ENCODE data around the gene SLC9A1.

The SLC9A1 gene

GRCh38 chr1:27152004-27152828 lies 2.7 kb downstream of the SLC9A1 start:
- in situ Hi-C loops (cut with HindIII; ENCODE audit: low sequenced_read_pairs) = no loop called here

- in situ Hi-C loops (cut with HindIII; ENCODE audit: low sequenced_read_pairs) = no loop called here
Observed at GRCh38 chr1:27150641-27151040, 4.3 kb downstream of the SLC9A1 start.

DNA sequence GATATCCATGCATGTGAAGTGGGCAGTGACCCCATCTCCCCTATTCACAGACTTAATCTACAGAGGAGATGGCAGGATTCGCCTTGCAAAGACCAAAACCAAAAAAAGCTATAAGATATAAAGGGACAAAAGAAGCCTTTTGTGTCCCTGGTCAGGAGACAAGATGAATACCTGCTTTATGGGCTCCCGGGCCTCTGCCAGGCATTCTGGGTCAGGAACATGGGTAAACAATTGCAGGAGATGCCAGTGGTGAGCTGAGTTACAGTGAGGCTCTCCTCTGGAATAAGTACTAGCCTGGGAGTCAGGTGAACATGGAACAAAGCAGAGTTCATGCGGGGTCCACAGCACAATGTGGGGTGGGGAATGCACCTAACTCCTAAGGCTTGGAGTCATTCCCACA lies 4.7 kb downstream of the SLC9A1 start:
- in situ Hi-C loops (cut with HindIII; ENCODE audit: low sequenced_read_pairs) = no loop called here

GRCh38 chr1:27149762-27150113 lies 5.2 kb downstream of the SLC9A1 start:
- in situ Hi-C loops (cut with HindIII; ENCODE audit: low sequenced_read_pairs) = loop anchor here (10.0 kb wide), 1 partner anchor 65 kb away; no protein-coding TSS in a partner anchor

- in situ Hi-C loops (cut with HindIII; ENCODE audit: low sequenced_read_pairs) = loop anchor here (10.0 kb wide), 1 partner anchor 64 kb away; no protein-coding TSS in a partner anchor
Observed at GRCh38 chr1:27149084-27149761, 5.7 kb downstream of the SLC9A1 start.

GRCh38 chr1:27148591-27148990 lies 6.3 kb downstream of the SLC9A1 start:
- in situ Hi-C loops (cut with HindIII; ENCODE audit: low sequenced_read_pairs) = loop anchor here (10.0 kb wide), 1 partner anchor 64 kb away; no protein-coding TSS in a partner anchor

DNA sequence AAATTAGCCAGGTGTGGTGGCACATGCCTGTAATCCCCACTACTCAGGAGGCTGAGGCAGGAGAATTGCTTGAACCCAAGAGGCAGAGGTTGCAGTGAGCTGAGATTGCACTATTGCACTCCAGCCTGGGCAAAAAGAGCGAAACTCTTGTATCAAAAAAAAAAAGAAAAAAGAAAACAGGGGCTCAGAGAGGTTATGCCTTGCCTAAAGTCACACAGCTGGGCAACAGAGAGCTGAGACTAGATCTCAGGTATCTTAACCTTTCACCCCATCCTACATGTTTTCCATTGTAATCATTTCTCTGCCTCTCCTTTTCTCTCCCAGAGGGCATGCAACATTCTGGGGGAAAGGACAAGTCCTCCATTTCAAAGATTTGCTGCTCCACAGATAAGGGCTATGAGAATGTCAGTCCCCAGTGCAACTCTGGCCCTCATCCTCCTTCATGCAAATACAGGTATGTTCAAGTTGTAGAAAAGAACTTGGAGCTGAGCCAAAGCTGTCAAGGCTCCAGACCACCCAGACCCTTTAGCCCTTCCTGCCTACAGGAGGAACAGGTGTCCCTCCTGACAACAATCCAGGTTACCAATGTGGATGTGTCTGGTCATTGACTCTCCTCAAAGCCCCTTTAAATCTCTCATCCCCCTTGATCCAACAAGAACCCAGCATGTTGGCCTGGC lies 6.9 kb downstream of the SLC9A1 start:
- in situ Hi-C loops (cut with HindIII; ENCODE audit: low sequenced_read_pairs) = loop anchor here (10.0 kb wide), 1 partner anchor 63 kb away; no protein-coding TSS in a partner anchor

DNA sequence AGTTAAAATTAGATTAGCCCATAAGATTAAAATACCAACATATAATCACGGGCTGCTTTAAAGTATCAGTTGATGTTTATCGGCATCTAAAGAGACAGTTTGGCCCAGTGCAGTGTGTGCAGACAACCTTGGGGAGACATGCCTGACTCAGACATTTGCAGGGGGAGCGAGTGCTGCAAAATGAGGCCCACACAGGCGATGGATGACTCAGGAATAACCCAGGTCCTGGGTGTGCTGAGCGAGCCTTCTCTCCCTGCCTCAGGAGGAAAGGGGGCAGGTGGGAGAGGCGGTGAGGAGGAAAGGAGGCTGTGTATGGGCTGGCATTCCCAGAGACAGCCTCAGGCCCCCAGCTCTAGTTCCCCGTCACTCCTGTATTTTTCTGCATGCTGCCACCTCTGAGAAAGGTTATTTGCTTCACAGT lies 9.0 kb downstream of the SLC9A1 start:
- in situ Hi-C loops (cut with HindIII; ENCODE audit: low sequenced_read_pairs) = loop anchor here (10.0 kb wide), 1 partner anchor 61 kb away; no protein-coding TSS in a partner anchor

DNA sequence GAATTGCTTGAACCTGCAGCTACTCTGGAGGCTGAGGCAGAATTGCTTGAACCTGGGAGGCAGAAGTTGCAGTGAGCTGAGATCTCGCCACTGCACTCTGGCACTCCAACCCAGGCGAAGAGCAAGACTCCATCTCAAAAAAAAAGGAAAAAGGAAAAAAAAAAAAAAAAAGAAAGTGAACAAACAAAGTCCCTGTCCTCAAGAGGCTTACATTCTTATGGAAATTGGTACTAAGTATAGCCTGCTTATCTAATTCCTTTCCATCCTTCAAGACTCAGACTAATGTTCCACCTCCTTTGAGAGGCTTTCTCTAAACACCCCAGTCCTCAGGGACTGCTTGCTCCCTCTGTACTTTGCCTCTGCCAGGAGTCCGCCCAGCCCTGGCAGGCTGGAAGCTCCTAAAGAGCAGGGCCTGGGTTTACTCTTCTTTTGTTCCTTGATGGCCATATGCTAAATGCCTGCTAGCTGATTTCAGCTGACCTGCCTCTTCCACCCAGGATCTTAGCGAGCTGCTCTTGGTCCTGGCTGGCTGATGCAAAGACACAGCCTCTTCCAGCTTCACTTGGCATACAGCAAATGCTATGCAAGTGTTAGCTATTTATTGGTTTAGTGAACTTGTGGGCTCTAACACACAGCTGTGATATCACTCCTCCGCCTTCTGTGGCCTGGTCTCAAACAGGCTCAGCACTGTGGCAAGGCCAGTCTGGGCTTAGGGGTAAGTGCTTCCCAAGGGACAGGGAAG lies 9.8 kb downstream of the SLC9A1 start:
- in situ Hi-C loops (cut with HindIII; ENCODE audit: low sequenced_read_pairs) = loop anchor here (5.0 to 10.0 kb wide), 3 partner anchors 42 to 82 kb away; no protein-coding TSS in a partner anchor

- in situ Hi-C loops (cut with HindIII; ENCODE audit: low sequenced_read_pairs) = loop anchor here (5.0 to 10.0 kb wide), 3 partner anchors 43 to 83 kb away; no protein-coding TSS in a partner anchor
Observed at GRCh38 chr1:27144049-27144748, 10.7 kb downstream of the SLC9A1 start.

DNA sequence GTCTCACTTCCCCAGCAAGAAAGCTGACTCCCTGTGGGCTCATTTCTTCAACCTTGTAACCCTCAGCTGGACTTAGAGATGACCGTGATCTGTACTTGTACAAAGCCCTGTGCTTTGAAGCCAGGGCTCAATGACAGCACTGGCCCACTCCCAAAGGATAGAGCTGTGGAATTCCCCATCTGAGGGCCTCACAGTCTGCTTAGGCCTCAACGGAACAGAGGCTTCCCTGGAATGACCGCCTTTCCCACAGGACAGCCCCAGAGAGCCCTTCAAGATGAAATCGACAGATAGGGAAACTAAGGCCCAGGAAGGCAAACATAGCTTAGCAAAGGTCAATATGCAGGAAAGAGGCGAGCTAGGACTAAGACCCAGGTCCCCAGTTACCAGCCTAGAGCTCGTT lies 11.5 kb downstream of the SLC9A1 start:
- in situ Hi-C loops (cut with HindIII; ENCODE audit: low sequenced_read_pairs) = loop anchor here (5.0 to 10.0 kb wide), 3 partner anchors 44 to 84 kb away; no protein-coding TSS in a partner anchor

DNA sequence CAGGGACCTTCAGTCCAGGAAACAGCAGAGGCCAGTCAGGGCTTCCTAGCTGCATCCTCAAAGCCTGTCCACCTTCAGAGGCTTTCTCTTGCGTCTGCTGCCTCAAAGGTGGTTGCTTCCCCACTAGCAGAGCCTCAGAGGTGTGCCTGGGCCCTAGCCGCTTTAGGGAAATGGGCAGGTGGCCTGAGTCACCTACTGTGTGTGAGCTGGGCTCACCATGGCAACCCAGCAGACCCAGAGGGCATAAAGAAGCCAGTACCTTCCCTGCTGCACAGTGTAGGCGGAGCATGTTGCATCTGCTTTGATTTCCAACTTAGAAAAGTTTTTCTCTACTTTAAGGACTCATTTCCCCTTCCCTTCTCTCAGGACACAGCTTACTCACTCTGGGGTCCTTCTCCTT lies 12.5 kb downstream of the SLC9A1 start:
- in situ Hi-C loops (cut with HindIII; ENCODE audit: low sequenced_read_pairs) = loop anchor here (5.0 to 10.0 kb wide), 3 partner anchors 45 to 85 kb away; no protein-coding TSS in a partner anchor

DNA sequence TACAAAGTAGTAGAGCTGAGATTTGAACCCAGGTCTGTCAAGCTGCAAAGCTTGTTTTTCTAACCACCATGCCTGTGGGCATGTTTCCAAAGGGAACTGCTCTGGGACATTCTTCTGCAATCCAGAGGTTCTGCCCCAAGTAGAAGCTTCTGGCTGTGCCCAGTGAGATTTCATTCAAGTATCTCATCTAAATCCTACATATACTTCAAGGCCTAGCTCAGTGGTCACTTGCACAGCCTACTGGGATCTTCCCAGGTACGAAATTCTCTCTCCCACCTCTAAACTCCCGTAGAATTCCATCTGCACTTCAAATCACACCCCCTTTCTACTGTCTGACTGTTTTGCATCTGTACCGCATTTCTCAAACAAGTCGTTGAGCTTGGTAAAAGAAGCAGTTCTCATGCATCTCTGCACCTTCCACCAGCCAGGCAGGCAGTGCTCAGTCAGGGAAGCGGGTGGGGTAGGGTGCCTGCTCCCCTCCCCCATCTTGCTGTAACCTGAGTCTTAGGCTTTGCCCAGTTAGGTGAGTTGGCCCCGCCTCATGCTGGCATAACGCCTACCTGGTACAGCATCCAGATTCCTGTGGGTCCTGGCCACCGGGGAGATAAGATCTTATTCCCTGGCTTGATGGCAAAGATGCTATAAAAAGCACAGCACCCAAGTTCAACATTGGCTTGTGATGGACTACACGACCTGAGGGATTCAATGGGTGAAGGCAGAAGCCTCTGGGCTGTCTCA lies 13.5 kb downstream of the SLC9A1 start:
- in situ Hi-C loops (cut with HindIII; ENCODE audit: low sequenced_read_pairs) = loop anchor here (5.0 to 10.0 kb wide), 3 partner anchors 46 to 86 kb away; no protein-coding TSS in a partner anchor

GRCh38 chr1:27139980-27140379 lies 14.9 kb downstream of the SLC9A1 start:
- in situ Hi-C loops (cut with HindIII; ENCODE audit: low sequenced_read_pairs) = loop anchor here (5.0 to 10.0 kb wide), 4 partner anchors 47 to 103 kb away; no protein-coding TSS in a partner anchor

DNA sequence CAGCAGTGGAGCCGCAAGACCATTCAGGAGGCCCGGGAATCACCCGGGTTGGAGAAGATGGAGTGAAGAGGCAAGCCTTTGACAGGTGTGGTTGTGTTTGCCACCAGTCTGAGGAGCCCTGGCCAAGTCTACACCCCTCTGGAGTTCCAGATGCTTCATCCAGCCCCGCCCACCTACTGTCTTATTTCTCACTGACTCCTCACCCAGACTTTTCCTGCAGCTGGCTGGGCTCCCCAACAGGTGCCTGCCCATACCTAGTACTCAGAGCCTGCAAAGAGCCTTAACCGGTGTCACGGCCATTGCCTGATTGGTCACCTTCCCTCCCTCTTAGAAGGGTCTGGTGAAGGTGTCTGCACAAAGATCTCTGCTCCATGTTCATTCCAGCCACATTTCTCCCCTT lies 16.0 kb downstream of the SLC9A1 start:
- in situ Hi-C loops (cut with HindIII; ENCODE audit: low sequenced_read_pairs) = loop anchor here (5.0 kb wide), 1 partner anchor 102 kb away; no protein-coding TSS in a partner anchor

DNA sequence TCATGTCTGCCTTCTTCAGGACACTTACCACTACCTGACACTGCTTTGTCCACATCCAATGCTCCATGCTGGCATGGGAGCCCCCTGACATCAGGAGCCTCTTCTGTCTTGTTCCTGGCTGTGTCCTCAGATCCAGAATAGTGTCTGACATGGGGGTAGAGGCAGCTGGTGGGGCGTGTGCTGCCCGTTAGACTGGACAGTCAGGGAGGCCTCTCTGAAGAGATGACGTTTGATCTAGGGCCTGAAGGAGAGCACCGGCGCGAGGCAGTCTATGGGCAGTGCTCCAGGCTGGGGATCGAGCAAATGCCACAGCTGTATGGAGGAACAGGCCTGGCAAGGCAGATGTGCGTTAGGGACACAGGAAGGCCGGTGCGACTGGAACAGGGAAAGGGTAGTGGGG lies 16.6 kb downstream of the SLC9A1 start:
- in situ Hi-C loops (cut with HindIII; ENCODE audit: low sequenced_read_pairs) = loop anchor here (5.0 kb wide), 1 partner anchor 101 kb away; no protein-coding TSS in a partner anchor

- in situ Hi-C loops (cut with HindIII; ENCODE audit: low sequenced_read_pairs) = loop anchor here (5.0 kb wide), 1 partner anchor 100 kb away; no protein-coding TSS in a partner anchor
Observed at GRCh38 chr1:27137544-27138075, 17.3 kb downstream of the SLC9A1 start.

GRCh38 chr1:27136998-27137542 lies 17.9 kb downstream of the SLC9A1 start:
- in situ Hi-C loops (cut with HindIII; ENCODE audit: low sequenced_read_pairs) = loop anchor here (5.0 kb wide), 1 partner anchor 100 kb away; no protein-coding TSS in a partner anchor
